WTC11 (cell line): ENCODE measurements around the gene ZPLD1. TPM values are rescaled to one million over a fixed set of nuclear protein-coding genes. Genes with fewer than 3 reads are reported as not detected.

Experiments used
- ATAC-seq: fragments of 200-7000 bp; cut with Tn5 transposase; 2 replicates; pipeline ENCODE4 v1.10.0; 2021; ENCODE audit warnings: mild to moderate bottlenecking, moderate library complexity
- CTCF ChIA-PET: fragments of 300-600 bp; sonication (Branson Sonifier 250); formaldehyde crosslinking; loops from one replicate; lab custom pipeline; 2021; ENCODE audit warnings: antibody characterized with exemption; lab: Charles Lee
- POLR2A ChIA-PET: fragments of 350-600 bp; sonication (Branson Sonifier 250); formaldehyde crosslinking; loops from one replicate; lab custom pipeline; 2021; ENCODE audit warnings: antibody characterized with exemption; lab: Charles Lee
- DNase-seq: peaks from one replicate; pipeline ENCODE4 v3.0.0; 2021; ENCODE audit warnings: low spot score
- H3K27ac Mint-ChIP-seq: 2 replicates; pipeline ENCODE4 v1.8.0; 2021; ENCODE audit warnings: mixed read lengths
- H3K27me3 Mint-ChIP-seq: 2 replicates; pipeline ENCODE4 v1.8.0; 2021; ENCODE audit warnings: low read depth, mild to moderate bottlenecking, moderate library complexity, mixed read lengths
- H3K36me3 Mint-ChIP-seq: 2 replicates; pipeline ENCODE4 v1.8.0; 2021; ENCODE audit warnings: mixed read lengths
- H3K4me1 Mint-ChIP-seq: 2 replicates; pipeline ENCODE4 v1.8.0; 2022; ENCODE audit warnings: mixed read lengths
- H3K4me3 Mint-ChIP-seq: 2 replicates; pipeline ENCODE4 v1.8.0; 2021; ENCODE audit warnings: mild to moderate bottlenecking, moderate library complexity, mixed read lengths
- H3K9me3 Mint-ChIP-seq: 2 replicates; pipeline ENCODE4 v1.8.0; 2021; ENCODE audit warnings: mixed read lengths
- ATF6 ChIP-seq: sonication (generic); formaldehyde crosslinking; IDR thresholded peaks from 2 replicates; pipeline ENCODE4 v1.8.1; 2023; ENCODE audit warnings: mild to moderate bottlenecking, missing genetic modification reagents
- CBFB ChIP-seq: sonication (generic); formaldehyde crosslinking; IDR thresholded peaks from 2 replicates; pipeline ENCODE4 v1.8.1; 2022; ENCODE audit warnings: mild to moderate bottlenecking, low read depth, missing genetic modification reagents
- E2F1 ChIP-seq: sonication (generic); formaldehyde crosslinking; IDR thresholded peaks from 2 replicates; pipeline ENCODE4 v1.8.0; 2022; ENCODE audit warnings: mild to moderate bottlenecking, missing genetic modification reagents
- ELF4 ChIP-seq: sonication (generic); formaldehyde crosslinking; IDR thresholded peaks from 2 replicates; pipeline ENCODE4 v1.8.1; 2022; ENCODE audit warnings: low read depth, mild to moderate bottlenecking, moderate library complexity, missing genetic modification reagents
- GTF2I ChIP-seq: fragments of 250-450 bp; sonication (Bioruptor Pico); conservative IDR thresholded peaks from 2 replicates; pipeline ENCODE4 v1.4.0; 2021; ENCODE audit warnings: mild to moderate bottlenecking
- KAT7 ChIP-seq: sonication (generic); formaldehyde crosslinking; IDR thresholded peaks from 2 replicates; pipeline ENCODE4 v1.8.1; 2023; ENCODE audit warnings: missing genetic modification reagents, mild to moderate bottlenecking, borderline replicate concordance
- MLX ChIP-seq: sonication (generic); formaldehyde crosslinking; IDR thresholded peaks from 2 replicates; pipeline ENCODE4 v1.8.1; 2023; ENCODE audit warnings: mild to moderate bottlenecking, missing genetic modification reagents, moderate library complexity
- NFYB ChIP-seq: sonication (generic); formaldehyde crosslinking; conservative IDR thresholded peaks from 2 replicates; pipeline ENCODE4 v1.8.0; 2022; ENCODE audit warnings: low read depth, missing genetic modification reagents
- TCF7 ChIP-seq: sonication (generic); formaldehyde crosslinking; IDR thresholded peaks from 2 replicates; pipeline ENCODE4 v1.8.0; 2022; ENCODE audit warnings: mild to moderate bottlenecking, low read depth, missing genetic modification reagents, moderate library complexity
- ZNF263 ChIP-seq: sonication (generic); formaldehyde crosslinking; IDR thresholded peaks from 2 replicates; pipeline ENCODE4 v1.8.1; 2022; ENCODE audit warnings: low read depth, mild to moderate bottlenecking, moderate library complexity, missing genetic modification reagents
- ZNF281 ChIP-seq: sonication (generic); formaldehyde crosslinking; IDR thresholded peaks from 2 replicates; pipeline ENCODE4 v1.8.0; 2023; ENCODE audit warnings: mild to moderate bottlenecking, missing genetic modification reagents
- ZNF425 ChIP-seq: fragments of 250-450 bp; sonication (Bioruptor Pico); conservative IDR thresholded peaks from 2 replicates; pipeline ENCODE4 v1.9.0; 2021; ENCODE audit warnings: mild to moderate bottlenecking
- total RNA-seq: library from RNA; stranded (reverse); gene quantifications from 3 replicates; pipeline ENCODE4 v1.2.3, GENCODE V29; 2021

Gene ZPLD1
- total RNA-seq, 1 experiment from 2014 or later, result not detected

GRCh38 chr3:102449341-102449740 lies 14.5 kb downstream of the ZPLD1 start:
- ChIA-PET POLR2A (no interaction called here), CTCF (interaction anchor here (1.4 kb wide), 1 partner anchor 220 kb away, joined by 3 read pairs; no protein-coding TSS in a partner anchor)
- no peak for DNase-seq
- Mint-ChIP-seq H3K36me3 (no peaks in the 10 kb centered on the region), H3K4me1 (0 out of 2 replicates have a peak, but pooled peaks cover 2% of the 10 kb centered on the region), H3K27me3 (no peaks in the 10 kb centered on the region), H3K9me3 (no peaks in the 10 kb centered on the region)
- TF ChIP-seq ZNF281 (CRISPR knock-in tag) (no peak), ATF6 (CRISPR knock-in tag) (no peak)
- TF ChIP-seq, all 79 proteins: peak for 0
- ATAC-seq, result no peak
- H3K27ac Mint-ChIP-seq, result no peak overlapping the region
- no peak overlapping the region for H3K4me3 Mint-ChIP-seq

- POLR2A ChIA-PET, result no interaction called here
- H3K36me3 Mint-ChIP-seq, result no peaks in the 10 kb centered on the region
- H3K27me3 Mint-ChIP-seq, result no peaks in the 10 kb centered on the region
- H3K9me3 Mint-ChIP-seq, result no peaks in the 10 kb centered on the region
- no peak for TF ChIP-seq KAT7 (CRISPR knock-in tag)
- no peak for TF ChIP-seq ZNF263
- TF ChIP-seq E2F1 (CRISPR knock-in tag), result no peak
- TF ChIP-seq NFYB (CRISPR knock-in tag), result no peak
- TF ChIP-seq TCF7 (CRISPR knock-in tag), result no peak
- no peak for TF ChIP-seq CBFB (CRISPR knock-in tag)
- no peak for TF ChIP-seq ELF4 (CRISPR knock-in tag)
- no peak for TF ChIP-seq ZNF425
- TF ChIP-seq, all 79 proteins: peak for 0
- Mint-ChIP-seq H3K4me3 (no peak overlapping the region), H3K27ac (no peak overlapping the region), H3K4me1 (0 out of 2 replicates have a peak, but pooled peaks cover 2% of the 10 kb centered on the region)
- CTCF ChIA-PET, result no interaction called here
- DNase-seq (no peak), ATAC-seq (no peak)
Measured at GRCh38 chr3:102449930-102450329, 15.1 kb downstream of the ZPLD1 start.

- Mint-ChIP-seq H3K9me3 (no peaks in the 10 kb centered on the region), H3K4me3 (no peak overlapping the region)
- CTCF ChIA-PET, result no interaction called here
Measured at GRCh38 chr3:102450976-102451375, 16.2 kb downstream of the ZPLD1 start.

More at GRCh38 chr3:102450976-102451375, 16.2 kb downstream of the ZPLD1 start:
- POLR2A ChIA-PET, result no interaction called here
- ATAC-seq, result no peak
- no peaks in the 10 kb centered on the region for H3K36me3 Mint-ChIP-seq
- no peaks in the 10 kb centered on the region for H3K27me3 Mint-ChIP-seq
- TF ChIP-seq TCF7 (CRISPR knock-in tag) (no peak), GTF2I (no peak), MLX (CRISPR knock-in tag) (no peak)
- H3K4me1 Mint-ChIP-seq, result 0 out of 2 replicates have a peak, but pooled peaks cover 2% of the 10 kb centered on the region
- no peak overlapping the region for H3K27ac Mint-ChIP-seq
- no peak for DNase-seq
